ENCODE measurements around the gene LBH. TPM values are rescaled to one million over a fixed set of nuclear protein-coding genes. Genes with fewer than 3 reads are reported as not detected.

Gene LBH
- total RNA-seq, 1 experiment from 2014 or later: 7.1 TPM

GRCh38 chr2:30218814-30219213 lies 12.5 kb upstream of the LBH start:
- no peak overlapping the region for H3K27ac ChIP-seq (ENCODE audit: low read length)
- H3K27me3 ChIP-seq (ENCODE audit: low read length): no peaks in the 10 kb centered on the region
- H2AFZ ChIP-seq (ENCODE audit: low read length): no peak overlapping the region
- no peaks in the 10 kb centered on the region for H3K79me2 ChIP-seq (ENCODE audit: low read length)
- H3K4me2 ChIP-seq (ENCODE audit: low read depth, low read length, poor library complexity, severe bottlenecking): peak overlapping the region; percentile 66
- no peaks in the 10 kb centered on the region for H3K9me3 ChIP-seq (ENCODE audit: low read length)
- no peaks in the 10 kb centered on the region for H4K20me1 ChIP-seq (ENCODE audit: insufficient read depth, low read depth, low read length)
- H3K4me1 ChIP-seq (ENCODE audit: low read length): peaks cover 36% of the 10 kb centered on the region
- H3K9ac ChIP-seq (ENCODE audit: low read length): no peak overlapping the region
- H3K36me3 ChIP-seq (ENCODE audit: insufficient read depth, low read length): no peaks in the 10 kb centered on the region
- no peak overlapping the region for H3K4me3 ChIP-seq (ENCODE audit: low read length)
- no peaks in the 10 kb centered on the region for H3K9me2 ChIP-seq (replicated peaks; ENCODE audit: insufficient read depth, low read length)
- no peak for DNase-seq

- Histone ChIP-seq H3K27me3 (ENCODE audit: low read length) (no peaks in the 10 kb centered on the region), H3K4me2 (ENCODE audit: low read depth, low read length, poor library complexity, severe bottlenecking) (no peak overlapping the region), H3K9me2 (replicated peaks; ENCODE audit: insufficient read depth, low read length) (no peaks in the 10 kb centered on the region)
These were observed 11.2 kb upstream of the LBH start for GRCh38 chr2:30219886-30220875.

GRCh38 chr2:30221531-30221930 lies 9.8 kb upstream of the LBH start:
- Histone ChIP-seq H3K36me3 (ENCODE audit: insufficient read depth, low read length) (no peaks in the 10 kb centered on the region), H4K20me1 (ENCODE audit: insufficient read depth, low read depth, low read length) (no peaks in the 10 kb centered on the region), H3K27me3 (ENCODE audit: low read length) (no peaks in the 10 kb centered on the region), H3K4me2 (ENCODE audit: low read depth, low read length, poor library complexity, severe bottlenecking) (no peak overlapping the region), H3K9me2 (replicated peaks; ENCODE audit: insufficient read depth, low read length) (no peaks in the 10 kb centered on the region), H3K27ac (ENCODE audit: low read length) (no peak overlapping the region), H3K79me2 (ENCODE audit: low read length) (no peaks in the 10 kb centered on the region), H3K9ac (ENCODE audit: low read length) (no peak overlapping the region), H3K9me3 (ENCODE audit: low read length) (no peaks in the 10 kb centered on the region), H3K4me1 (ENCODE audit: low read length) (peaks cover 62% of the 10 kb centered on the region), H3K4me3 (ENCODE audit: low read length) (no peak overlapping the region), H2AFZ (ENCODE audit: low read length) (no peak overlapping the region)
- DNase-seq: no peak

More at GRCh38 chr2:30219886-30220875, 11.2 kb upstream of the LBH start:
- H3K27ac ChIP-seq (ENCODE audit: low read length): no peak overlapping the region
- DNase-seq: no peak
- no peak overlapping the region for H3K4me3 ChIP-seq (ENCODE audit: low read length)
- no peak overlapping the region for H2AFZ ChIP-seq (ENCODE audit: low read length)
- H4K20me1 ChIP-seq (ENCODE audit: insufficient read depth, low read depth, low read length): no peaks in the 10 kb centered on the region
- no peaks in the 10 kb centered on the region for H3K79me2 ChIP-seq (ENCODE audit: low read length)
- no peaks in the 10 kb centered on the region for H3K36me3 ChIP-seq (ENCODE audit: insufficient read depth, low read length)
- H3K9ac ChIP-seq (ENCODE audit: low read length): no peak overlapping the region
- H3K9me3 ChIP-seq (ENCODE audit: low read length): no peaks in the 10 kb centered on the region
- H3K4me1 ChIP-seq (ENCODE audit: low read length): peaks cover 50% of the 10 kb centered on the region

- H3K9ac ChIP-seq (ENCODE audit: low read length): no peak overlapping the region
- H3K4me1 ChIP-seq (ENCODE audit: low read length): peaks cover 61% of the 10 kb centered on the region
- H3K9me3 ChIP-seq (ENCODE audit: low read length): no peaks in the 10 kb centered on the region
- no peaks in the 10 kb centered on the region for H3K27me3 ChIP-seq (ENCODE audit: low read length)
- H3K4me3 ChIP-seq (ENCODE audit: low read length): no peak overlapping the region
- H2AFZ ChIP-seq (ENCODE audit: low read length): no peak overlapping the region
- H3K4me2 ChIP-seq (ENCODE audit: low read depth, low read length, poor library complexity, severe bottlenecking): no peak overlapping the region
- H3K36me3 ChIP-seq (ENCODE audit: insufficient read depth, low read length): no peaks in the 10 kb centered on the region
- no peak overlapping the region for H3K27ac ChIP-seq (ENCODE audit: low read length)
- no peak for DNase-seq
- H4K20me1 ChIP-seq (ENCODE audit: insufficient read depth, low read depth, low read length): no peaks in the 10 kb centered on the region
- no peaks in the 10 kb centered on the region for H3K9me2 ChIP-seq (replicated peaks; ENCODE audit: insufficient read depth, low read length)
- H3K79me2 ChIP-seq (ENCODE audit: low read length): no peaks in the 10 kb centered on the region
These were observed 9.3 kb upstream of the LBH start for GRCh38 chr2:30222031-30222430.

DNA sequence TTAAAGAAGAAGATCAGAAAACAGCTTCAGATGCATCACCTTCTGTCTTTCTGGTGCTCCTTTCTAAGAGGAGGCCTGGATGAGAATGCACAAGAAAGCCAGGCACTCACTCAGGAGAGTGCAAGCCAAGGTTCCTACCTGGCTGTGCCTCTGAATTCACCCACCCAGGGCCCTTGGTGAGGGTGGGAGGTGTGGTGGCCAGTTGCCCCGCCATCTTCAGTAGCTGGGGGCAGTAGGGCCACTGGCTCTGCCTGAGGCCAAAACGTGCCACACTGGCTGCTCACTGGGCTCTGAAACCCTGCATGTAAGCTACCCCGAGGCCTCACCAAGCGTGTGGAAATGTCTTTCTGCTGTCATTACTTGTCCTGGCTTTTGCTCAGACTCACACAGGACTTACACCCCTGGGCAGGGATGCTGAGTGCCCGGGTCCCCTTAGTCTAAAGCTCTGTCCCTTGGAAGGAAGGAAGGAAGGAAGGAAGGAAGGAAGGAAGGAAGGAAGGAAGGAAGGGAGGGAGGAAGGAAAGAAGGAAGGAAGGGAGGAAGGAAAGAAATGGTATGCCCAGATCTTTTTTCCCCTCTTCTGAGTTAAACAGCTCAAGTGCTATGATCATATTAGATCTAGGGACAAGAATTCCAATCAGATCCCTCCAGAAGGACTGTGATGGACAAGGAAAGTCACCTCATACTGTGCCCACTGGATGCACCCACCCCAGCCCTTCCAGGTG lies 8.5 kb upstream of the LBH start:
- Histone ChIP-seq H3K4me3 (ENCODE audit: low read length) (no peak overlapping the region), H3K27ac (ENCODE audit: low read length) (peak overlapping the region; percentile 45), H3K27me3 (ENCODE audit: low read length) (no peaks in the 10 kb centered on the region), H4K20me1 (ENCODE audit: insufficient read depth, low read depth, low read length) (no peaks in the 10 kb centered on the region), H3K4me2 (ENCODE audit: low read depth, low read length, poor library complexity, severe bottlenecking) (no peak overlapping the region), H3K9me3 (ENCODE audit: low read length) (no peaks in the 10 kb centered on the region), H3K9me2 (replicated peaks; ENCODE audit: insufficient read depth, low read length) (no peaks in the 10 kb centered on the region), H3K79me2 (ENCODE audit: low read length) (no peaks in the 10 kb centered on the region), H3K36me3 (ENCODE audit: insufficient read depth, low read length) (no peaks in the 10 kb centered on the region), H3K9ac (ENCODE audit: low read length) (peak overlapping the region; percentile 25; the same call in 1 of the 2 replicates), H2AFZ (ENCODE audit: low read length) (0 out of 2 replicates have a peak overlapping the region, but pooled peaks have one; percentile 34), H3K4me1 (ENCODE audit: low read length) (peaks cover 54% of the 10 kb centered on the region)
- DNase-seq: no peak

DNA sequence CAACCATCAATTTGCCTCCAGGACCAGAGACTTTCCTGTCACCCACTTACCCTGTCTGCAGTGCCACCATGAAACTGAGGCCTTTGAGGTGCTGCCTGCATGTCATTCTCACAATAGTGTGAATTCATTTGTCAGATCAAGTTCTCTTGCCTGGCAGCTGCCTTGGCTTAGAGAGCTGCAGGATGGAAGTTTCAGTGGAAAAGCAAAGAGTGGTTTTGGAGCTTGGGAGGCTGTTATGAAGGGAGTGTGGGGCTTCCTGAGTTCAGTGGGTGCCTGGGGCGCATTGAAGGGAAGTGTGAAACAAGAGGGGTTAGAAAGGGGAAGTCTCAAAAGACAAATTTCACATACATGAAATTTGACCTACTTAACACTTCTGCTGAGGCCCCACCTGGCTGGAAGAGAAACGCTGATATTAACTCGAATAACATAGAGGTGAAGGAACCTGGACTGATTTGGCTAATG lies 7.9 kb upstream of the LBH start:
- peak; percentile 82 for DNase-seq
- H3K4me2 ChIP-seq (ENCODE audit: low read depth, low read length, poor library complexity, severe bottlenecking): peak overlapping the region; percentile 59
- H3K79me2 ChIP-seq (ENCODE audit: low read length): no peaks in the 10 kb centered on the region
- no peaks in the 10 kb centered on the region for H3K9me3 ChIP-seq (ENCODE audit: low read length)
- H3K9me2 ChIP-seq (replicated peaks; ENCODE audit: insufficient read depth, low read length): no peaks in the 10 kb centered on the region
- H2AFZ ChIP-seq (ENCODE audit: low read length): peak overlapping the region; percentile 34; the same call in 1 of the 2 replicates
- peak overlapping the region; percentile 45 for H3K27ac ChIP-seq (ENCODE audit: low read length)
- peak overlapping the region; percentile 25; the same call in 1 of the 2 replicates for H3K9ac ChIP-seq (ENCODE audit: low read length)
- no peaks in the 10 kb centered on the region for H3K36me3 ChIP-seq (ENCODE audit: insufficient read depth, low read length)
- no peaks in the 10 kb centered on the region for H4K20me1 ChIP-seq (ENCODE audit: insufficient read depth, low read depth, low read length)
- no peak overlapping the region; the same call in 1 of the 2 replicates for H3K4me3 ChIP-seq (ENCODE audit: low read length)
- H3K27me3 ChIP-seq (ENCODE audit: low read length): no peaks in the 10 kb centered on the region
- peaks cover 47% of the 10 kb centered on the region for H3K4me1 ChIP-seq (ENCODE audit: low read length)

DNA sequence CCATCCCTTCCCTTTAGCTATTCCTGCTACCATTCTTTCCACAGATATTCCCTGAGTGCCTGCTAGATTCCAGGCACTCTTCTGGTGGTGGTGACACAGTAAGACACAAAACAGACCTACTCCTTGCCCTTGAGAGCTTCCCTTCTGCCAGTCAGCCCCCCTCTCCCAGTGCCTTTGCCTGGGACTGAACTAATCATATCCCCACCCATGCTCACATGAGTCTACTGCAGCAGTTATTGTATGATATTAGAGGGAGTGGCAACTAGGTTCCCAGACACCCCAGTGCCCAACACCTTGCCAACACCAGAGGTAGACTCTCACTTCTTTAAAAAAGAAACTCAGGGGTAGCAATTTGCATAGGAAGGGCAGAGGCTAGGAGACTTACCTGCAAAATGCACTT lies 7.2 kb upstream of the LBH start:
- no peak overlapping the region; the same call in 1 of the 2 replicates for H2AFZ ChIP-seq (ENCODE audit: low read length)
- peak overlapping the region; percentile 21; the same call in 1 of the 2 replicates for H3K4me3 ChIP-seq (ENCODE audit: low read length)
- no peaks in the 10 kb centered on the region for H3K9me3 ChIP-seq (ENCODE audit: low read length)
- H3K36me3 ChIP-seq (ENCODE audit: insufficient read depth, low read length): no peaks in the 10 kb centered on the region
- DNase-seq: no peak
- no peaks in the 10 kb centered on the region for H3K27me3 ChIP-seq (ENCODE audit: low read length)
- peaks cover 40% of the 10 kb centered on the region for H3K4me1 ChIP-seq (ENCODE audit: low read length)
- H3K9me2 ChIP-seq (replicated peaks; ENCODE audit: insufficient read depth, low read length): no peaks in the 10 kb centered on the region
- peak overlapping the region; percentile 5; the same call in 1 of the 2 replicates for H3K9ac ChIP-seq (ENCODE audit: low read length)
- H3K4me2 ChIP-seq (ENCODE audit: low read depth, low read length, poor library complexity, severe bottlenecking): peak overlapping the region; percentile 59
- H4K20me1 ChIP-seq (ENCODE audit: insufficient read depth, low read depth, low read length): no peaks in the 10 kb centered on the region
- H3K27ac ChIP-seq (ENCODE audit: low read length): peak overlapping the region; percentile 45
- no peaks in the 10 kb centered on the region for H3K79me2 ChIP-seq (ENCODE audit: low read length)

Measured in Karpas-422 (cell line).